Measurements from ENCODE around the gene JAKMIP3.

Gene JAKMIP3

GRCh38 chr10:132099389-132100090 lies 33.8 kb downstream of the JAKMIP3 start:
- no peak overlapping the region for H3K4me3 ChIP-seq (ENCODE audit: low read depth, low read length)
- TF ChIP-seq CTCF (IDR thresholded peaks at IDR 0.05; ENCODE audit: low read depth, low read length) = no peak

GRCh38 chr10:132100091-132100481 lies 34.3 kb downstream of the JAKMIP3 start:
- no peak overlapping the region for H3K4me3 ChIP-seq (ENCODE audit: low read depth, low read length)

GRCh38 chr10:132100556-132101349 lies 35.0 kb downstream of the JAKMIP3 start:
- TF ChIP-seq CTCF (IDR thresholded peaks at IDR 0.05; ENCODE audit: low read depth, low read length) = no peak

More at GRCh38 chr10:132100091-132100481, 34.3 kb downstream of the JAKMIP3 start:
- TF ChIP-seq CTCF (IDR thresholded peaks at IDR 0.05; ENCODE audit: low read depth, low read length) = no peak

GRCh38 chr10:132101529-132101928 lies 35.8 kb downstream of the JAKMIP3 start:
- TF ChIP-seq CTCF (IDR thresholded peaks at IDR 0.05; ENCODE audit: low read depth, low read length) = no peak

More at GRCh38 chr10:132100556-132101349, 35.0 kb downstream of the JAKMIP3 start:
- no peak overlapping the region for H3K4me3 ChIP-seq (ENCODE audit: low read depth, low read length)

GRCh38 chr10:132102071-132102716 lies 36.4 kb downstream of the JAKMIP3 start:
- no peak overlapping the region for H3K4me3 ChIP-seq (ENCODE audit: low read depth, low read length)
- no peak for TF ChIP-seq CTCF (IDR thresholded peaks at IDR 0.05; ENCODE audit: low read depth, low read length)

More at GRCh38 chr10:132101529-132101928, 35.8 kb downstream of the JAKMIP3 start:
- H3K4me3 ChIP-seq (ENCODE audit: low read depth, low read length) = no peak overlapping the region

- H3K4me3 ChIP-seq (ENCODE audit: low read depth, low read length) = no peak overlapping the region
- TF ChIP-seq CTCF (IDR thresholded peaks at IDR 0.05; ENCODE audit: low read depth, low read length) = no peak
Observed at GRCh38 chr10:132102717-132103110, 37.0 kb downstream of the JAKMIP3 start.

Data from WI38 (cell line).